Measurements from ENCODE around the gene JMY.

JMY gene

DNA sequence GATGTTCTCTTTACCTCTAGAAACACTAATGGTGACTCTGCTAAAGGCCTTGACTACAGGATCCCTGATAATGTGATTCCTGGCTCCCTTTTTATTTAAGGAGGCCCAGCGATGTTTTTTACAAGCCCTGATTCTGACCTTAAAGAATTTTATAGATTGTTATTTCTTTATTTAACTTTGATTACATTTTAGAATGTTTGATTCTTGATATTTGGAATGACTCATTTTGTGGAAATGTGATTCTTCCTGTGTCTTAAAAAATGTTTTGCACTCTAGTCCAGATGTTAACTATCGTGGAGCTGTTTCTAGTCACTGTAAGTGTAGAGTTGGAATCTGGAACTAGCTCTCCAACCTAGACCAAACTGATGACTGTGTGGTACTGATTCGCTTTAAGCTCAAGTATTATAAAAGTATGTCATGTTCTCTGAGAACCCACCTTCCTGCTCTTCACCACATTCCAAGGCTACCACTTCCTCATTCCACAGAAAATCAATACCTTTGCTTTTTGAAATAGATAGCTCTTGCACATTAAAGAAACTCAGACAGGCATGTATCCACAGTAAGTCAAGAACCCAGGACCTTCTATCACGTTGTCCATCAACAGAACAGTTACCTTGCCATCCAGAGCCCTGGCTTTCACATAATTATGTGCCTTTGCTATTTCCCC is 65.2 kb downstream of the JMY start:
- Histone ChIP-seq H3K4me2 (ENCODE audit: insufficient read depth, low read length) (no peak overlapping the region), H3K79me2 (ENCODE audit: insufficient read depth, low read length) (no peaks in the 10 kb centered on the region), H3K4me1 (ENCODE audit: insufficient read depth, low read length) (no peaks in the 10 kb centered on the region), H3K27ac (ENCODE audit: low read length) (no peak overlapping the region), H2AFZ (ENCODE audit: low read depth, low read length) (no peak overlapping the region), H4K20me1 (ENCODE audit: insufficient read depth, low read length) (no peaks in the 10 kb centered on the region), H3K36me3 (ENCODE audit: insufficient read depth, low read length) (peaks cover 57% of the 10 kb centered on the region), H3K4me3 (ENCODE audit: low read depth in 1 of 2, low read length in 2 of 2) (no peak overlapping the region), H3K27me3 (ENCODE audit: insufficient read depth, low read length, poor library complexity) (no peaks in the 10 kb centered on the region), H3K9ac (ENCODE audit: low read depth, low read length) (no peak overlapping the region), H3K9me3 (ENCODE audit: insufficient read depth, low read length, severe bottlenecking) (no peaks in the 10 kb centered on the region)
- DNase-seq: no peak
- no peak for TF ChIP-seq EZH2 (IDR thresholded peaks at IDR 0.05; ENCODE audit: borderline replicate concordance, low read depth, low read length, severe bottlenecking)
- TF ChIP-seq, protein P1, sequence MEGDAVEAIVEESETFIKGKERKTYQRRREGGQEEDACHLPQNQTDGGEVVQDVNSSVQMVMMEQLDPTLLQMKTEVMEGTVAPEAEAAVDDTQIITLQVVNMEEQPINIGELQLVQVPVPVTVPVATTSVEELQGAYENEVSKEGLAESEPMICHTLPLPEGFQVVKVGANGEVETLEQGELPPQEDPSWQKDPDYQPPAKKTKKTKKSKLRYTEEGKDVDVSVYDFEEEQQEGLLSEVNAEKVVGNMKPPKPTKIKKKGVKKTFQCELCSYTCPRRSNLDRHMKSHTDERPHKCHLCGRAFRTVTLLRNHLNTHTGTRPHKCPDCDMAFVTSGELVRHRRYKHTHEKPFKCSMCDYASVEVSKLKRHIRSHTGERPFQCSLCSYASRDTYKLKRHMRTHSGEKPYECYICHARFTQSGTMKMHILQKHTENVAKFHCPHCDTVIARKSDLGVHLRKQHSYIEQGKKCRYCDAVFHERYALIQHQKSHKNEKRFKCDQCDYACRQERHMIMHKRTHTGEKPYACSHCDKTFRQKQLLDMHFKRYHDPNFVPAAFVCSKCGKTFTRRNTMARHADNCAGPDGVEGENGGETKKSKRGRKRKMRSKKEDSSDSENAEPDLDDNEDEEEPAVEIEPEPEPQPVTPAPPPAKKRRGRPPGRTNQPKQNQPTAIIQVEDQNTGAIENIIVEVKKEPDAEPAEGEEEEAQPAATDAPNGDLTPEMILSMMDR (IDR thresholded peaks at IDR 0.05; ENCODE audit: borderline replicate concordance, extremely low read depth, low read length, poor library complexity, severe bottlenecking): no peak
- ATAC-seq (ENCODE audit: insufficient read depth, low read depth): no peak

DNA sequence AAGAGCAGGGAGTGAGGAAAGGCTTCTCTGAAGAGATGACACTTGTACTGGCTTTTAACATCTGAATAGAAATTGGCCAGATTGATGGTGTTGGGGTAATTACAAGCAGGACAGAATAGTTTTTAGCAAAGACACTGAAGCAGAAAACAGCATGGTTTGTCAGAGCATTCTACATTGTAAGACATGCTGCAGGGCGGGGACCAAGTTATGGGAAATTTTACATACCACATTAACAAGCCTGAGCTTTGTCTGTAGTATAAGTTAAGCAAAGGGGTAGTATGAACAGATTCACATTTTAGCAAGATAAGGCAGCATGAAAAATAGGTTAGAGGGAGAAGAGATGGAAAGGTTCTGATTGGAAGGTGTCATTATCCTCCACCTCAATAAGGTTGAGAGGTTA is 66.5 kb downstream of the JMY start:
- no peak for ATAC-seq (ENCODE audit: insufficient read depth, low read depth)

DNA sequence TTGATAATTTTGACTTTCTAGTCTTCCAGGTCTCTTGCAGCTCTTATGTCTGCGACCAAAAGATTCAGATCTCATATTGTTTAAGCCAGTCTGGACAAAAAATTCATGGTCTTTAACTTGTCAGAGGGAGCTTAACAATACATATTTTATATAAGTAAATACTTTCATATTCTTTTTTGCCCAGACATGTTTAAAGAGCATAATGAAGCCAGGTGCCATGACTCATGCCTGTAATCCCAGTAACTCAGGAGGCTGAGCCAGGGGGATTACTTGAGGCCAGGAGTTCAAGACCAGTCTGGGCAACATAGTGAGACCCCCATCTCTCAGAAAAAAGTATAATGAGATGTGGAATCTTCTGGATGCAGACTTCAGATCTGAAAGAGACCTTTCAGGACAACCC is 69.8 kb downstream of the JMY start:
- Histone ChIP-seq H3K9ac (ENCODE audit: low read depth, low read length) (no peak overlapping the region), H2AFZ (ENCODE audit: low read depth, low read length) (no peak overlapping the region), H3K4me1 (ENCODE audit: insufficient read depth, low read length) (no peaks in the 10 kb centered on the region), H3K4me2 (ENCODE audit: insufficient read depth, low read length) (no peak overlapping the region), H3K9me3 (ENCODE audit: insufficient read depth, low read length, severe bottlenecking) (no peaks in the 10 kb centered on the region), H3K79me2 (ENCODE audit: insufficient read depth, low read length) (no peaks in the 10 kb centered on the region), H3K27ac (ENCODE audit: low read length) (no peak overlapping the region), H3K36me3 (ENCODE audit: insufficient read depth, low read length) (peaks cover 59% of the 10 kb centered on the region), H3K27me3 (ENCODE audit: insufficient read depth, low read length, poor library complexity) (no peaks in the 10 kb centered on the region), H4K20me1 (ENCODE audit: insufficient read depth, low read length) (no peaks in the 10 kb centered on the region), H3K4me3 (ENCODE audit: low read depth in 1 of 2, low read length in 2 of 2) (no peak overlapping the region)
- DNase-seq (no peak), ATAC-seq (ENCODE audit: insufficient read depth, low read depth) (no peak)
- TF ChIP-seq, protein P1 (IDR thresholded peaks at IDR 0.05; ENCODE audit: borderline replicate concordance, extremely low read depth, low read length, poor library complexity, severe bottlenecking): no peak
- TF ChIP-seq EZH2 (IDR thresholded peaks at IDR 0.05; ENCODE audit: borderline replicate concordance, low read depth, low read length, severe bottlenecking): no peak

More for the DNA sequence above, 66.5 kb downstream of the JMY start:
- no peaks in the 10 kb centered on the region for H3K79me2 ChIP-seq (ENCODE audit: insufficient read depth, low read length)
- H4K20me1 ChIP-seq (ENCODE audit: insufficient read depth, low read length): no peaks in the 10 kb centered on the region
- TF ChIP-seq, protein P1 (IDR thresholded peaks at IDR 0.05; ENCODE audit: borderline replicate concordance, extremely low read depth, low read length, poor library complexity, severe bottlenecking): no peak
- TF ChIP-seq EZH2 (IDR thresholded peaks at IDR 0.05; ENCODE audit: borderline replicate concordance, low read depth, low read length, severe bottlenecking): no peak
- H3K27ac ChIP-seq (ENCODE audit: low read length): no peak overlapping the region
- H3K9ac ChIP-seq (ENCODE audit: low read depth, low read length): no peak overlapping the region
- H3K27me3 ChIP-seq (ENCODE audit: insufficient read depth, low read length, poor library complexity): no peaks in the 10 kb centered on the region
- H2AFZ ChIP-seq (ENCODE audit: low read depth, low read length): no peak overlapping the region
- no peaks in the 10 kb centered on the region for H3K4me1 ChIP-seq (ENCODE audit: insufficient read depth, low read length)
- H3K36me3 ChIP-seq (ENCODE audit: insufficient read depth, low read length): peaks cover 65% of the 10 kb centered on the region
- H3K4me2 ChIP-seq (ENCODE audit: insufficient read depth, low read length): no peak overlapping the region
- H3K4me3 ChIP-seq (ENCODE audit: low read depth in 1 of 2, low read length in 2 of 2): no peak overlapping the region
- H3K9me3 ChIP-seq (ENCODE audit: insufficient read depth, low read length, severe bottlenecking): no peaks in the 10 kb centered on the region
- no peak for DNase-seq
